NCI-H1694 treated with DMSO at 0.1 percent for 48 hours (cell line): ENCODE measurements around the gene CDK5RAP2.
A peak's percentile ranks its signal among the peaks of the same experiment; 100 is the strongest.
"Not testable (repeated sequence)": the region's sequence is repeated elsewhere in the genome, so short reads cannot be mapped to it uniquely, and the experiment has no call there.

Source experiments
- DNase-seq: peaks from one replicate; lab custom pipeline; 2025; lab: John Stamatoyannopoulos, UW

Gene CDK5RAP2

DNA sequence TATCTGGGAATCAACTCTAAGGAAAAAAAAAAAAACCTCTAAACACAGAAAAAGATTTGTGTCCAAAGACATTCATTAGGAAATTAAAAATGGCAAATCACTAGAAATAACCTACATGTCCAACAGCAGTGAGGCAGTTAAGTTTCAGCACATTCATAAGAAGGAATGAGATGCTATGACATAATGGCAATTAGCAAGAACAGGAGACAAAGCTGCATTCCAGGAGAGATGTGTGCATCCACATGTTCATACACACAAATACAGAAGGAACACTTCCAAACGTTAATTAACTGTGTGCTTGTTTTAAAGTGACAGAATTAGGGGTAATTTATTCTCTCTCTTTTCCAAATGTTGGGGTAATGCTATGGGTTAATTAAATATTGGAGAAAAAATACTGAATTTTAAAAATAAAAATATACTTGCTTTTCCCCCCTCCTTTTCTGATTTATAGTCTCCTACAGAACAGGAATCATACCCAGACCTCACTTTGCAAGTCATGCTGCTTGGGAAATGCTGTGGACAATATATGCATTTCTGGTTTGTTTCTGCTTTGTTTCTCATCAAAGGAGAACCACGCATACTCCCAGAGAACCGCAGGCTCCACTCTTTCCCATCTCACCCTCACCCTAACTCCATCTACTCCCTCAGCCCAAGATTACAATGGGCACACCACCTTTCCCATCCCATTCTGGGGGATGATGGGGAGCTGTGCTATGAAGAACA lies 114.1 kb downstream of the CDK5RAP2 start:
- no peak for DNase-seq

GRCh38 chr9:120464887-120465421 lies 115.0 kb downstream of the CDK5RAP2 start:
- DNase-seq = no peak

GRCh38 chr9:120464176-120464886 lies 115.6 kb downstream of the CDK5RAP2 start:
- DNase-seq = no peak

DNA sequence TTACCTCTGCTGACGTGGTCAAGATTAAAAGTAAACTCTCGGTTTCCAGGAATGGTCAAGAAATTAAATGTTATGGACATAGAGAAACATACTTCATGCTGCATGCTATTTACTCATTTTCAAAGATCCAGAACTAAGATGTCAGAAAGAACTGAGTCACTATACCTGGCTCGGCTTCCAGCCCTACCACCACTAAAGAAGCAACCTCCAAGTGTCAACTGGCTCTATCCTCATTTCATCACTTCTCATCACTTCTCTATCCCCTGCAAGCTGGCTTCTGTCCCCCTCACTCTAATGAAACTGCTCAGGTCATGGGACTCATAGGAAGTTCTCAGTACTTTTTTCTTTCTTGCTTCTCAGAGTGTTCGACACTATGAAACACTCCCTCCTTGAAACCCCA lies 116.2 kb downstream of the CDK5RAP2 start:
- DNase-seq = no peak

- DNase-seq = not testable (repeated sequence)
Measured at GRCh38 chr9:120461677-120462076, 118.3 kb downstream of the CDK5RAP2 start.

DNA sequence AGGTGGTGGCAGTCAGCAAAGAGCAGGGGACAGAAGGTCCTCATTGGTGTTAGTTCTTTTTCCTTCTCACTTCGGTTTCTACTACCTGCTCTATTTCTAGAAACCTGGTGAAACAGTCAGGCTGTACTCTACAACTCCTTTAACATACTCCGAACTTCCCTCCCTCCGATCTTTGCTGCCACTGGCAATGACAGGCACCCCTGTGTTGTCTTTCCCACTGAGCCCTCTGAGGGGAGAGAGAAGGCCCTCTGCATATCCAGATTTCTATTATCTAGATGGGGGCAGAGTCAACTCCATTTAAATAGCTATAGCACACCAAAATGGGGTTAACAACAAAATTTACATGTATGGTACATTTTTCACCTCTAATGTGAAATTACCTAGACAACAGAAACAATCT lies 123.7 kb downstream of the CDK5RAP2 start:
- no peak for DNase-seq

- no peak for DNase-seq
Measured at GRCh38 chr9:120454467-120454866, 125.5 kb downstream of the CDK5RAP2 start.

GRCh38 chr9:120453792-120454191 lies 126.2 kb downstream of the CDK5RAP2 start:
- no peak for DNase-seq

GRCh38 chr9:120452631-120453030 lies 127.3 kb downstream of the CDK5RAP2 start:
- no peak for DNase-seq

DNA sequence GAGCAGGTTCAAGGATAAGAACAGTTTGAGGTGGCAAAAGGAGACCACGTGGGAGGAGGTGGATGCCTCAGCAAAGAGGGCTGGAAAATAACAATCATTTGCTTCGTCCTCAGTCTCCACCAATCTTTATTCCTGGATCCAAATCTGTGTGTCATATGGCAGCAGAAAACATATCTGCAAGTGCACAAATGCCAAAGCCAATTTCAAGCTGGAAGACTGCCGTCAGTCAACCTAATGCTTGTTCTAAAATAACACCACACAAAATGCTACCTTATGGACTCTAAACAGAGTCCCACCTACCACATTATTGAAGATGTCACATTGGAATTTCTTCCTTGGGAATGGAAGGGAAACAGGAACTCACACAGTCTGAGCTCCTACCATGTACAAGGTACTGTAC lies 129.1 kb downstream of the CDK5RAP2 start:
- DNase-seq = no peak

GRCh38 chr9:120449566-120449965 lies 130.4 kb downstream of the CDK5RAP2 start:
- no peak for DNase-seq

GRCh38 chr9:120447959-120448500 lies 131.9 kb downstream of the CDK5RAP2 start:
- DNase-seq = no peak

- DNase-seq = no peak
Measured at GRCh38 chr9:120446671-120447070, 133.3 kb downstream of the CDK5RAP2 start.

DNA sequence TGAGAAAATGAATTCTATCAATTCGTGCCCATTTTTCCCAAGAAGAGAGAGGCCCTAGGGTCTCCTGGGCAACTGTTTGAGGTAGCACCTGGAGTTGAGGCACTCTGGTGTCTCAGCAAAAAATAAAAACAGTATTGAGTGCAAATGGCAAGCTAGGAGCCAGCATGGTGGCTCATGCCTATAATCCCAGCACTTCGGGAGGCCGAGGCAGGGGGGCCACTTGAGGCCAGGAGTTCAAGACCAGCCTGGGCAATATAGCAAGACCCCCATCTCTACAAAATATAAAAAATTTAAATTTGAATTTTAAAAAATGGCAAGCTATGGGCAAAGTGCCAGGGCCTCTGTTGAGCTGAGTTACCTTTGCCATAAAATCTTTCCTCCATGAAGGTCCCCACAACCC lies 136.0 kb downstream of the CDK5RAP2 start:
- DNase-seq = no peak

DNA sequence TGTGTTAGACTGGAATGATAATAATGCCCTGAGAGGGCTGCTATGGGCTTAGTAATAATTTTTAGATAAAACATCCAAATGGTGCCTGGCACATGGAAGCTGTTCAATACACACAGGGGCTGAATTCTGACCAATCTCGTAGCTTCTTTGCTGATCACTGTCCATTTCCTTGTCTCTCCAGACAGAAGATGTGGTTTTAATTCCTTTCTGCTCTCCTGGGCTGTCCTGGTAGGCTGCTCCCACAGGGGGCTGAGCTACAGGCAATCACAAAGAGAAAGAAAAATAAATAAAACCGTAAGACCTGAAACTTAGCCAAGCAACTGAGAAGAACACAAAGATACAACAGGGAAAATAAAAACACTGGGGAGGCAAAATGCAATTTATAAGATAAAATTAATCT lies 136.5 kb downstream of the CDK5RAP2 start:
- DNase-seq = no peak

DNA sequence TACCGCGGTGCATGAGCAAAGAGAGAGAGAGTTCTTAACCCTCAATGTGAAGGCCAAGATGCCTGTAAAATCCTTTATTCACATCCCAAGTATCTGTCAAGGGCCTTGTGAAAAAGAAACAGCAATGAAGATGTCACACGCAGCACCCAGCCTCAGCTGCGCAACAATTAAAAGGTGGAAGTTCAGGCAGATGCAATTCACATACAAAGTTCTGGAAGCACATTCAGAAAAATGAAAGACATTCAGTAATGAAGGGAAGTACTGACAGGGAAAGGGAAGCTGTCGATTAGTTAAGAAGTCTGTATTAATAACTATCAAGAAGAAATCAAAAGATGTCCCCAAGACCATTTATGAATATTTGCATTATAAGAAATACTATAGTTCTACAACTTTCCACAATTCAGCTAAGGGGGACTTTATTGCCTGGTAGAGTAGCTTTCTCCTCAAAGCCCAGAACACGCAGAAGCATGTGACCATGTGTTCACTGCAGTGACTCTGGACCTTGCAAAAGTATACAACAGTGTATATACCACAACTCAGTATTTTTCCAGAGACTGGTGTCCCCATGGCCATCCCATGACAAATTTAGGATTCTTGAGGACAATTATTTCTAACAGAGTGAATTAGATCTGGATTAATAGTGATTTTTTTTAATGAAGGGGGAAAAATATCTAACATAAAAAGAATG lies 137.5 kb downstream of the CDK5RAP2 start:
- no peak for DNase-seq

DNA sequence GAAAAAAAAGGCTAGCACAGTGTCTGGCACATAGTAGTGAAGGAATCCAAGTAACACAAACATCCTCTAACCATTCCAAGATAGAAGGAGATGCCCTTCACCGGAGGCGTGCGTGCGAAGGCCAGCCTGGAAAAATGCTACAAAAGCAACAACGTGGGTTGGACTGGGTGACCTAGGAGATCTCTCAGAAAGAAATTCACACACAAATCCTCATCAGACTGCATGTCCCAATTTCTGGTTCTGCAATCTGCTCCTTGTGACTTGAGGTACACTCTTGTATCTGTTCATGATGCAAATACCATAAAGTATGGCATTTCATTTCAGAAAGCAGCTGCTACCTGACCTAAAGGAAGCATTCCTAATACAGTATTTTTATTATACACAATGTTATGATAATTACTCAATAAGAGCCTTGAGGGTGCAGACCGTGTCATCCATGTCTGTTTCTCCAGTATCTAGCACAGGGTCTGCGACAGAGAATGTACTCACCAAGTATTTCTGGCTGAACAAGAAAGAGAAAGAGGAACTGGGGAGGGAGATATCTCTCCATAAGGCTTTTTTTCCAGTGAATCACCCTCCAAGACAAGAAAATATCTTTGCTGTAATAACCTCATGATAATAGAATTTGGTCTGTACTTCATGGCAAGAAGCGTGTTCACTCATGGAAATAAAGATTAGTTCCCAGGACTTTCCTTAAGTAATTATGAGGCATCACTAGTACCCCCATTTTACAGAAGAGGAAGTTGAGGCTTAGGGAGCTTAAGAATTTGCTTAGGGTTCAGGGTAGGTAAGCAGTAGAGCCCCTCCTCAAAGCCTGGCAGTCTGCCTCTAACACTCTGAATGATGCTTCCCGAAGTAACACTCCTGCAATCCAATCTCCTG lies 138.3 kb downstream of the CDK5RAP2 start:
- DNase-seq = no peak

DNA sequence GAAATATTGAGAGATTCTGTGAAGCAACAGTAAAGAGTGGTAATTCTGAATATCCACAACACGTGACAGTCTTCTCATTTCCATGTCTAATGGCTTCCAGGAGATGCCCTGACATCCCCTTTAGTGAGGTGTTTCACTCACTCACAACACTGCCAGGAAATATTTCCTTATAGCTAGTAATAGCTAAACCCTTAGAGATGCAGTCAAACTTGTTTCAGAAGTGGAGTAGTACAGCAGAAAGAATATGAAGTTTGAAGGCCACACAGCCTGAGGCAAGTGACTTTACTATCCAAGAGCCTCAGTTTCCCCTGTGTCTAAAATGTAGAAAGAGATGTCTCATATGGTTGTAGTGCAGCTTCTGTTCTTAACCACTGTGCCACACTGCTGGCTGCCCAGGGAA lies 139.2 kb downstream of the CDK5RAP2 start:
- DNase-seq = no peak

- no peak for DNase-seq
Measured at GRCh38 chr9:120439926-120440325, 140.0 kb downstream of the CDK5RAP2 start.

DNA sequence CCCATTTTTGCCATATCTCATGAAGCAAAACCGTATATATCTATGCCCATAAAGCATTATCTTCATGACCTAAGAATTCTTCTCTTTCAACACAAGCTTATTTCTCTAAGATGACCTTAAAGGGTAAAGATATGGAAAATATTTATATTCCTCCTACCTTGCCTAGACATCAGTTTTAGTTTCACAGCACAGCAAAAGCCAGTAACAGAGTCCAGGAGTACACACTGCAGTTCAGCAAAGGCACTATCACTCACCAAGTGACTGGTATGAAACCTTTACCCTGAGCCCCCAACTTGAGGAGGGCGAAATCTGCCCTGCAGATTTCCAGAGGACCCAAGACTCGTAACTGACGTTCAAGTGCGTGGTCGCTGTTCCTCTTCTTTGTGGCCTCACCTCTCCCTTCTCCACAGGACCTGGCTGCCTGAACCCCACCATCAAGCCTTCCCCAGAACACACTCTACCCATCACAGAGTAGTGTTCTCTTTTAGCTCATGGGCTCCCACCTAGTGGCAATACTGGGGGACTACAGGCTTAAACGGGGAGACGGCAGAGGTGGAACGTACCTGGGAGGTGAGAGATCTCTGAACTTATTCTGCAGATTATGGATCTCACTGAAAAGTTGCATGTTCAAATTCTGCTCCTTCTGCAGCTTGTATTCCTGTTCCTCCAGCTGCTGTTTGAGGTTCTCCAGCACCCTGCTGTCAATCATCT lies 141.0 kb downstream of the CDK5RAP2 start:
- DNase-seq = peak; percentile 0

- DNase-seq = no peak
Measured at GRCh38 chr9:120438111-120438510, 141.9 kb downstream of the CDK5RAP2 start.
